ENCODE data around the gene NUDT13.

GRCh38 chr10:73131301-73131700, 21.0 kb downstream of the NUDT13 start:
- TF ChIP-seq CTCF (IDR thresholded peaks at IDR 0.05) (no peak), MAFK (IDR thresholded peaks at IDR 0.05; ENCODE audit: partially characterized antibody) (no peak), EP300 (IDR thresholded peaks at IDR 0.05) (no peak), MAZ (IDR thresholded peaks at IDR 0.05; ENCODE audit: borderline replicate concordance, low read depth, low read length) (no peak), POLR2A (IDR thresholded peaks at IDR 0.05; ENCODE audit: low read length) (no peak), RAD21 (conservative IDR thresholded peaks at IDR 0.05 in 1 of 2, IDR thresholded peaks at IDR 0.05 in 1 of 2) (no peak), ZFP36 (IDR thresholded peaks at IDR 0.05; ENCODE audit: borderline replicate concordance, partially characterized antibody) (no peak), BHLHE40 (IDR thresholded peaks at IDR 0.05; ENCODE audit: low read depth, low read length) (no peak), MAX (IDR thresholded peaks at IDR 0.05) (no peak)
